ENCODE results near the gene NOL3. TPM values are rescaled to one million over a fixed set of nuclear protein-coding genes. Genes with fewer than 3 reads are reported as not detected.

The NOL3 gene
- total and polyA plus RNA-seq, 9 of the 15 experiments (the other 6 are each of a cell fraction or from before 2014, with no cell fraction given), result 0.45 to 14.0 (median 5.4) TPM

GRCh38 chr16:67164599-67165061 is 5.7 kb upstream of the NOL3 start, which contains the start of gene HSF4 (continued):
- no peak for TF ChIP-seq SNIP1 (IDR thresholded peaks at IDR 0.05; ENCODE audit: low read depth)
- TF ChIP-seq ZNF274 (IDR thresholded peaks at IDR 0.05; ENCODE audit: borderline replicate concordance, low read depth, low read length), result no peak
- TF ChIP-seq ZFP91 (CRISPR knock-in tag; IDR thresholded peaks at IDR 0.05), result no peak
- no peak for TF ChIP-seq HEY1 (CRISPR knock-in tag; IDR thresholded peaks at IDR 0.05; ENCODE audit: borderline replicate concordance)
- no peak for TF ChIP-seq ZNF717 (CRISPR knock-in tag; IDR thresholded peaks at IDR 0.05)
- TF ChIP-seq SMAD4 (CRISPR knock-in tag; conservative IDR thresholded peaks at IDR 0.05), result 0 out of 2 replicates have a peak, but pooled peaks have one; percentile 26
- TF ChIP-seq SMARCE1 (IDR thresholded peaks at IDR 0.05), result no peak
- no peak for TF ChIP-seq RHOXF2B (CRISPR knock-in tag; conservative IDR thresholded peaks at IDR 0.05)
- 0 out of 2 replicates have a peak, but pooled peaks have one; percentile 37 for TF ChIP-seq MXI1 (IDR thresholded peaks at IDR 0.05; ENCODE audit: low read depth, low read length)
- TF ChIP-seq NR2F6 (CRISPR knock-in tag; IDR thresholded peaks at IDR 0.05), result no peak
- TF ChIP-seq GTF3C2 (IDR thresholded peaks at IDR 0.05; ENCODE audit: borderline replicate concordance, extremely low read depth, insufficient read length), result no peak
- peak; percentile 71 for TF ChIP-seq RBFOX2 (IDR thresholded peaks at IDR 0.05; ENCODE audit: low read depth, low read length)
- no peak for TF ChIP-seq HLTF (IDR thresholded peaks at IDR 0.05)
- no peak for TF ChIP-seq ZNF384 (IDR thresholded peaks at IDR 0.05; ENCODE audit: low read depth, low read length)
- no peak for TF ChIP-seq CSDE1 (IDR thresholded peaks at IDR 0.05)
- no peak for TF ChIP-seq NFIX (CRISPR knock-in tag; IDR thresholded peaks at IDR 0.05; ENCODE audit: low read depth)
- TF ChIP-seq MAZ (CRISPR knock-in tag; conservative IDR thresholded peaks at IDR 0.05 in 1 of 2, IDR thresholded peaks at IDR 0.05 in 1 of 2), result peak; percentile 66 to 86; a peak in 3 of 4 replicates
- TF ChIP-seq BCLAF1 (IDR thresholded peaks at IDR 0.05; ENCODE audit: borderline replicate concordance in 1 of 2, control insufficient read depth in 1 of 2, low read depth in 2 of 2, low read length in 1 of 2), result no peak
- TF ChIP-seq TARDBP (IDR thresholded peaks at IDR 0.05), result no peak
- no peak for TF ChIP-seq ZNF184 (CRISPR knock-in tag; IDR thresholded peaks at IDR 0.05)
- TF ChIP-seq CEBPG (CRISPR knock-in tag; IDR thresholded peaks at IDR 0.05), result no peak
- no peak for TF ChIP-seq CEBPG (tag; conservative IDR thresholded peaks at IDR 0.05 in 1 of 2, IDR thresholded peaks at IDR 0.05 in 1 of 2)
- no peak for TF ChIP-seq SRSF1 (IDR thresholded peaks at IDR 0.05; ENCODE audit: low read depth, low read length)
